Naive B cell (primary cell): ENCODE measurements around the gene NAP1L4. TPM values are rescaled to one million over a fixed set of nuclear protein-coding genes. Genes with fewer than 3 reads are reported as not detected.
A peak's percentile ranks its signal among the peaks of the same experiment; 100 is the strongest.

Experiments used
- ATAC-seq, 2 donors: fragments of 150-1000 bp; cut with Tn5 transposase; 2 replicates each; pipeline ENCODE4 v1.10.0; 2021; ENCODE audit warnings: low read depth in 2 of 2, mild to moderate bottlenecking in 2 of 2, moderate library complexity in 2 of 2
- DNase-seq: peaks from one replicate; pipeline ENCODE4 v3.0.0; 2022
- H3K27ac Mint-ChIP-seq, 6 donors: one replicate each; pipeline ENCODE4 v1.8.0; 2020 to 2022; ENCODE audit warnings: mild to moderate bottlenecking in 6 of 6, mixed read lengths in 6 of 6, moderate library complexity in 5 of 6, inconsistent platforms in 2 of 6
- H3K27me3 Mint-ChIP-seq, 3 donors: one replicate each; pipeline ENCODE4 v1.8.0; 2021 to 2022; ENCODE audit warnings: mixed read lengths in 3 of 3, mild to moderate bottlenecking in 1 of 3
- H3K36me3 Mint-ChIP-seq, 2 donors: one replicate each; pipeline ENCODE4 v1.8.0; 2020 to 2022; ENCODE audit warnings: mixed read lengths in 2 of 2, inconsistent platforms in 1 of 2, mild to moderate bottlenecking in 1 of 2
- H3K4me1 Mint-ChIP-seq, 3 donors: one replicate each; pipeline ENCODE4 v1.8.0; 2020 to 2022; ENCODE audit warnings: mixed read lengths in 3 of 3, inconsistent platforms in 1 of 3, mild to moderate bottlenecking in 1 of 3, moderate library complexity in 1 of 3
- H3K4me3 Mint-ChIP-seq, 8 donors: one replicate each; pipeline ENCODE4 v1.8.0; 2020 to 2022; ENCODE audit warnings: mild to moderate bottlenecking in 8 of 8, mixed read lengths in 8 of 8, moderate library complexity in 8 of 8, inconsistent platforms in 2 of 8
- H3K9me3 Mint-ChIP-seq, 7 donors: one replicate each; pipeline ENCODE4 v1.8.0; 2020 to 2022; ENCODE audit warnings: mixed read lengths in 7 of 7, mild to moderate bottlenecking in 5 of 7, inconsistent platforms in 2 of 7, moderate library complexity in 1 of 7
- polyA plus RNA-seq, 6 donors: library from polyadenylated mRNA; unstranded; fragments of 300-500 nt; fragmentation: Illumina TruSeq; gene quantifications; one replicate each; pipeline ENCODE4 v1.2.3, GENCODE V29; 2021; ENCODE audit warnings: low read depth in 6 of 6

NAP1L4 gene
- polyA plus RNA-seq, 6 donors from 2014 or later: 57.8 to 78.2 (median 65.1) TPM

- Mint-ChIP-seq H3K27ac (peak overlapping the region in 1 of 6 donors; percentile 34), H3K4me3 (peak overlapping the region in 2 of 8 donors; percentile 3 to 54), H3K36me3 (peaks cover under 1 to 5% of the 10 kb centered on the region in 2 donors), H3K27me3 (no peaks in the 10 kb centered on the region), H3K9me3 (no peaks in the 10 kb centered on the region), H3K4me1 (peaks cover 7 to 19% (median 17%) of the 10 kb centered on the region in 3 donors)
- DNase-seq: no peak
- no peak for ATAC-seq
These were observed 3.9 kb upstream of the NAP1L4 start for GRCh38 chr11:2995893-2996554.

- ATAC-seq: no peak
- Mint-ChIP-seq H3K4me1 (peaks cover 16 to 28% (median 26%) of the 10 kb centered on the region in 3 donors), H3K27me3 (no peaks in the 10 kb centered on the region), H3K9me3 (no peaks in the 10 kb centered on the region), H3K36me3 (peaks cover 0 to under 1% of the 10 kb centered on the region in 2 donors), H3K27ac (peak overlapping the region in 2 of 6 donors; percentile 26 to 79), H3K4me3 (peak overlapping the region in 2 of 8 donors; percentile 11 to 75)
- DNase-seq: no peak
These were observed 3.0 kb upstream of the NAP1L4 start for GRCh38 chr11:2995031-2995561.

DNA sequence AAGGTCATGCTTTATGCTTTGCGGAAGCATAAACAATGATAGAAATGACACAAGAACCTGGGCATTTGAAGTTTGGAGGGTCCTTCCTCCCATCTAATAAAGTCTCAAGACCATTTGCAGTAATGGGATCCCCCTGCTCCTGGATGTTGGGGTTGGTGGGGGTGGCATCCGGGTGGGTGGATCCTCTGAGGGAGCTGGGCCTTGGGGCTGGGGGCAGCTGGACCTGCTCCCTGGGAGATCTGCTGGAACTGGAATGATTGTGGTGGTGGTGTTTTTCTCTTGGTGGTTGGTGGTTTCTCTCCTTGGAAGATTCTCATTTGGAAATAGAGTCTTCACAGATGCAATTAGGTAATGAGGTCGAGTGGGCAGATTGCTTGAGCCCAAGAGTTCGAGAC, 2.2 kb upstream of the NAP1L4 start:
- H3K27ac Mint-ChIP-seq: peak overlapping the region in 1 of 6 donors; percentile 80
- H3K36me3 Mint-ChIP-seq: no peaks in the 10 kb centered on the region
- no peak for DNase-seq
- H3K4me1 Mint-ChIP-seq: peaks cover 21 to 36% (median 34%) of the 10 kb centered on the region in 3 donors
- H3K27me3 Mint-ChIP-seq: no peaks in the 10 kb centered on the region
- no peaks in the 10 kb centered on the region for H3K9me3 Mint-ChIP-seq
- ATAC-seq: no peak
- peak overlapping the region in 6 of 8 donors; percentile 21 to 99 (median 66) for H3K4me3 Mint-ChIP-seq

DNA sequence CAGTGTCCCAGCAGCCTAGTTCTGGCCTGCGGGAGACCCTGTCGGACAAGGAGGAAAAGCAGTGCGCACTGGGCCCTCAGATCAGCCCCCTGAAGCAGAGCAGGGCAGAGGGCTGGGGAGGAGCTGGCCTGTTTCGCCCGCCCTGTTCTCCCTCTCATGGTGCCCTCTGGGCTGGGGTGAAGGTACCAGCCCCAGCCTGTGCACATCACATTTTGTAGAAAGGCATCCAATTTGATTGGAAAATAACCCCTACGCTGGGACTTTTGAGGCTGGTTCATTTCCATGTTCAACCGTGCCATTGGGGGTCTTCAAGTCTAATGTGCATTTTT, 832 bp upstream of the NAP1L4 start:
- Mint-ChIP-seq H3K9me3 (no peaks in the 10 kb centered on the region), H3K27me3 (no peaks in the 10 kb centered on the region), H3K36me3 (no peaks in the 10 kb centered on the region), H3K4me1 (peaks cover 34 to 50% (median 48%) of the 10 kb centered on the region in 3 donors), H3K27ac (peak overlapping the region in 4 of 6 donors; percentile 76 to 99 (median 94)), H3K4me3 (peak overlapping the region; percentile 93 to 99 (median 98))
- DNase-seq (no peak), ATAC-seq (no peak)

- H3K27me3 Mint-ChIP-seq: no peaks in the 10 kb centered on the region
- DNase-seq (no peak), ATAC-seq (peak; percentile 55 to 58)
- peak overlapping the region; percentile 93 to 99 (median 98) for H3K4me3 Mint-ChIP-seq
- peaks cover 35 to 54% (median 52%) of the 10 kb centered on the region in 3 donors for H3K4me1 Mint-ChIP-seq
- H3K27ac Mint-ChIP-seq: peak overlapping the region; percentile 98 to 99 (median 99)
- no peaks in the 10 kb centered on the region for H3K9me3 Mint-ChIP-seq
- H3K36me3 Mint-ChIP-seq: no peaks in the 10 kb centered on the region
These were observed 486 bp downstream of the NAP1L4 start for GRCh38 chr11:2991452-2992233.

DNA sequence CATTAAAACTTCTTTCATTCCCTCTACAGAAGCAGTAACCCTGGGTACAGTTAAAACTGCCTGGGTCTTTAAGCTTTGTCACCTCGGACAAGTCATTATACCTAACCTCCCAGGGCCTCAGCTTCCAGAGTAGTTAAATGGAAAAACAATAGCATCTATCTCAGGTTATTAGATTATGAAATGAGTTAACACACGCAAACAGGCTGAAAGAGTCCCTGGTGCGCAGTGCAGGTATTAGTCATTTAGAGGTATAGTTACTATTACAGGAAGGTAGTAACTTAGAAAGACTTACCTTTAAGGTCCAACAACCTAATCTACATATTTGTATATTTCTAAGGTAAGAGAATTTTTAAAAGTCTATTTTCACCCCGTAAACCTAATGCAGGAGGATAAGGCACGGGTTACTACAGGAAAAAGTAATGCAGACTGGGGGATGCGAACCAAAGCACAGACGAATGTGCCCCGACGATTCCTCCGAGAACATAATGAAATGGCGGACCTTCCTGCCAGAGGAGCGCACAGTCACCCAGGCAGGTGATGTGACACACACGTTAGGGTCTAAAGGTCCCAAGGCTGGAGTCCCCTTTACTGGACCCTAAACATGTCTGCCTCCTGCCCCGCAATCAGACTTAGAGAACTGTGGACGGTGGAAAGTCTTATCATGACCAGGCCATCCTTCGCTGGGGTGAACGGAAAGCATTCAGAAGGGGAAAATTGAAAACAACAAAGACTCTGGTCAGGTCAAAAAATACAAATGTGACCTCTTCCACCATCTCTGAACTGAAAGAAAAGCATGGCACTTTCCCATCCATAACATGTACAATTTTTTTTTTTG, 1.3 kb downstream of the NAP1L4 start:
- no peaks in the 10 kb centered on the region for H3K27me3 Mint-ChIP-seq
- DNase-seq: no peak
- H3K9me3 Mint-ChIP-seq: no peaks in the 10 kb centered on the region
- peak overlapping the region; percentile 90 to 98 (median 98) for H3K27ac Mint-ChIP-seq
- ATAC-seq: no peak
- H3K4me3 Mint-ChIP-seq: peak overlapping the region; percentile 87 to 99 (median 96)
- no peaks in the 10 kb centered on the region for H3K36me3 Mint-ChIP-seq
- H3K4me1 Mint-ChIP-seq: peaks cover 35 to 58% (median 52%) of the 10 kb centered on the region in 3 donors

GRCh38 chr11:2989551-2989950, 2.6 kb downstream of the NAP1L4 start:
- no peaks in the 10 kb centered on the region for H3K27me3 Mint-ChIP-seq
- ATAC-seq (no peak), DNase-seq (no peak)
- peaks cover 2 to 3% of the 10 kb centered on the region in 2 donors for H3K36me3 Mint-ChIP-seq
- H3K9me3 Mint-ChIP-seq: no peaks in the 10 kb centered on the region
- H3K27ac Mint-ChIP-seq: peak overlapping the region in 2 of 6 donors; percentile 45 to 50
- peaks cover 37 to 63% (median 55%) of the 10 kb centered on the region in 3 donors for H3K4me1 Mint-ChIP-seq
- H3K4me3 Mint-ChIP-seq: peak overlapping the region; percentile 30 to 96 (median 80)

DNA sequence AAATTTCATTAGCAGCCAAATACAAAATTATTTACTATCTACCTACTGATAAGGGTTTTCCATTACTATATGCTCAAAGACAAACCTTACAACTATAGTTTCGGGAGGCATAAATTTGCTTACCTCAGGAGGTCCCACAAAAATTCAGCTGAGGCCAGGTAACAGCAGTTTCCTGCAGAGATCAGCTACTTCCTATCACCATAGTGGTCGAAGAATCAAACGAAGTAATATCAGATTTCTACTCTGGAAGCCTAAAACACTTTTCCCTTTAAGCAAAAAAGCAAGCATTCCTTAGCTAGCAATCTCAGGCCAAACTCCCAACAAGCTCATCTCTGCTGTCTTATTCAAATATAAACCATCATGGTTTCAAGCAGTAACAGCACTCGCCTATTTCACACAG, 3.1 kb downstream of the NAP1L4 start:
- no peaks in the 10 kb centered on the region for H3K9me3 Mint-ChIP-seq
- H3K27ac Mint-ChIP-seq: peak overlapping the region in 3 of 6 donors; percentile 8 to 45 (median 23)
- peaks cover 40 to 69% (median 60%) of the 10 kb centered on the region in 3 donors for H3K4me1 Mint-ChIP-seq
- no peak for DNase-seq
- ATAC-seq: no peak
- H3K36me3 Mint-ChIP-seq: peaks cover 4 to 7% of the 10 kb centered on the region in 2 donors
- no peaks in the 10 kb centered on the region for H3K27me3 Mint-ChIP-seq
- H3K4me3 Mint-ChIP-seq: peak overlapping the region in 7 of 8 donors; percentile 30 to 96 (median 83)

DNA sequence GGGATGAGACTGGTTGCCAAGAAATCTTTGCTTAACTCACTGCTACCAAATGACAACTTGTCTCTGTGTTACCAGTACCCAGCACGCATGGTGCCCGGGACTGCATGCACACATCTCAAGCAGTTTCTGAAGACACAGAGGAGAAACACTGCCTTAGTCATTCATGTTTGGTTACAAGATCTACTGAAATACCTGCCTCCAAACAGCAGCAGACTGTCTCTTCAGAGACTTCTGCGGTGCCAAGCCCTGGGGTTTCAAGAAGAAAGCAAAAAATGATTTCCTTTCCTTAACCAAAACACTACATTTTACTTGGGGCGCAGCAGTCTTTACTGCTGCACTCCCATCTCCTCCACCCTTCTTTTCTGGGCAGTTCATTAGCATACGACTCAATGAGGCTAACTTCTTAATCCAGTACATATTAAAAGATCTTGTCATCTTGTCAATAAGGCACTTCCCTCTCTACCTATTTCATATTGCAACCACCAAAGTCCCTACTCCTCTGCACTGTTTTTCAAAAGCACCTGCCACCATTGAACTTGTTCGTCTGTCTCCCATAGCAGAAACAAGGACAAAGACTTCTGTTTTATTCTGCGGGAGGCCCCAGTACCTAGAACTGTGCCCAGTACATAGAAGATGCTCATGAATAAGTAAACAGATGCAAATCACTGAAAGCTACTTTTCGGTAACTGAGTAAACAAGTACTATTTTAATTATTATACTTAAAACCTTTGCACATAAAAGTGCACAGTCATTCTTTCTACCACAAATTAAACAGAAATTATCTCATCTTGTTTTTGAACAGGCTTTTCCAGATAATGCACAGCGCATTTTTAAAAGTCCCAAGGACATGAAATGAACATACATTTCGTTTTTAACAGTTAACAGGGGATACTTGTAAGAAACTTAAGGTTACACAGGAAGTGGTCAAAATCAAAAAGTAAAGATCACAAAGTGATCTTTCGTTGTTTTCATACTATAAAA, 4.0 kb downstream of the NAP1L4 start:
- DNase-seq (no peak), ATAC-seq (no peak)
- Mint-ChIP-seq H3K4me3 (peak overlapping the region in 7 of 8 donors; percentile 17 to 96 (median 77)), H3K4me1 (peaks cover 40 to 72% (median 68%) of the 10 kb centered on the region in 3 donors), H3K9me3 (no peaks in the 10 kb centered on the region), H3K27me3 (no peaks in the 10 kb centered on the region), H3K27ac (peak overlapping the region in 5 of 6 donors; percentile 9 to 75 (median 45)), H3K36me3 (peaks cover 4 to 7% of the 10 kb centered on the region in 2 donors)

GRCh38 chr11:2983908-2984307, 8.2 kb downstream of the NAP1L4 start:
- Mint-ChIP-seq H3K27me3 (no peaks in the 10 kb centered on the region), H3K9me3 (no peaks in the 10 kb centered on the region), H3K4me1 (peaks cover 26 to 50% (median 45%) of the 10 kb centered on the region in 3 donors), H3K4me3 (no peak overlapping the region), H3K36me3 (peaks cover 4 to 7% of the 10 kb centered on the region in 2 donors), H3K27ac (peak overlapping the region in 2 of 6 donors; percentile 40 to 68)
- ATAC-seq: no peak
- no peak for DNase-seq

DNA sequence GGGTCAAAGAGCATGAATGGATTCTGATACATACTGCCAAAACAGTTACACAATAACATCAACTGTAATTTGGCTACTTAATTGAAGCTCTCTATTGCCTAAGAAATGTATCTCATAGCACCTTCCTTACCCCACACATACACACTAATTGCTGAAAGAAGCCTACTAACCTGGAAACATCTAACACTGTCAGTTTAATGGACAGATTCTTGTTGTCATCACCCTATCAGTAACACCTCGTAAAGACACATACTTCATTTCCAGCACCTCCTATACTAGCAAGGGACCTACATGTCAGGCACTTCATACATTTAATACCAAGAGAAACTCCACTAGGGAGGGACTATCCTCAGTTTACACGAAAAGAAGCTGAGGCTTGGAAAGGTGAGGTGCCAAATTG, 9.9 kb downstream of the NAP1L4 start:
- Mint-ChIP-seq H3K27me3 (no peaks in the 10 kb centered on the region), H3K9me3 (no peaks in the 10 kb centered on the region), H3K27ac (peak overlapping the region in 3 of 6 donors; percentile 15 to 57 (median 26)), H3K36me3 (peaks cover 7 to 13% of the 10 kb centered on the region in 2 donors), H3K4me1 (peaks cover 18 to 40% (median 33%) of the 10 kb centered on the region in 3 donors), H3K4me3 (no peak overlapping the region)
- DNase-seq (no peak), ATAC-seq (no peak)

DNA sequence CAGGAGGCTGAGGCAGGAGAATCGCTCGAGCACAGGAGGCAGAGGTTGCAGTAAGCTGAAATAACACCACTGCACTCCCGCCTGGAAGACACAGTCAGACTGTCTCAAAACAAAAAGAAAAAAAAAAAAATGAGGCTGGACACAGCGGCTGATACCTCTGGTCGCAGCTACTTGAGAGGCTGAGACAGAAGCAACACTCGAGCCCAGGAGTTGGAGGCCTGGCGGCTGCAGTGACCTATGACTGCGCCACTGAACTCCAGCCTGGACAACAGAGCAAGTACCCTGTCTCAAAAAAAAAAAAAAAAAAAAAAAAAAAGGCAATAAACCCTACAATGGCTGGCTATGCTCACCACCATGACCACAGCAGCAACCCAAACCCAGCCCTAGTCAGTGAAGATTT, 11.0 kb downstream of the NAP1L4 start:
- Mint-ChIP-seq H3K4me1 (peaks cover 22 to 40% (median 33%) of the 10 kb centered on the region in 3 donors), H3K9me3 (no peaks in the 10 kb centered on the region)
- no peak for ATAC-seq

More for the DNA sequence above, 11.0 kb downstream of the NAP1L4 start:
- Mint-ChIP-seq H3K27me3 (no peaks in the 10 kb centered on the region), H3K36me3 (peaks cover 7 to 21% of the 10 kb centered on the region in 2 donors), H3K4me3 (no peak overlapping the region), H3K27ac (peak overlapping the region in 1 of 6 donors; percentile 76)
- no peak for DNase-seq
